PC-9 (cell line): ENCODE data around the gene MMP15. TPM values are rescaled to one million over a fixed set of nuclear protein-coding genes. Genes with fewer than 3 reads are reported as not detected.

Experiments
- BruUV-seq: library from RNA; stranded (reverse); fragments of 400-500 nt; replicated peaks from 2 replicates; lab custom pipeline; 2021; lab: Mats Ljungman, UMichigan
- CTCF ChIA-PET: fragments of 300-600 bp; sonication (Branson Sonifier 250); formaldehyde crosslinking; loops from one replicate; lab custom pipeline; 2022; ENCODE audit warnings: antibody characterized with exemption; lab: Charles Lee
- POLR2A ChIA-PET: fragments of 300-600 bp; sonication (Branson Sonifier 250); formaldehyde crosslinking; loops from one replicate; lab custom pipeline; 2022; ENCODE audit warnings: antibody characterized with exemption; ENCODE audit not compliant: unreplicated experiment; lab: Charles Lee
- DNase-seq, 2 experiments: peaks; one replicate each; pipeline versions ENCODE4 v3.0.0 to v3.0.0-alpha.2; 2015 to 2022; ENCODE audit warnings: mixed read lengths in 1 of 2
- H2AFZ ChIP-seq: fragments of 200-600 bp; sonication (generic); 2 replicates; pipeline ENCODE4 v1.8.1; 2017; ENCODE audit warnings: antibody characterized with exemption
- H3F3A ChIP-seq: fragments of 200-600 bp; sonication (generic); 2 replicates; pipeline ENCODE4 v1.8.1; 2017; ENCODE audit warnings: antibody characterized with exemption, mild to moderate bottlenecking, low read depth; ENCODE audit not compliant: insufficient read depth
- H3K27ac ChIP-seq: fragments of 200-600 bp; sonication (generic); 2 replicates; pipeline ENCODE4 v1.6.1; 2016; ENCODE audit warnings: mixed run types
- H3K27me3 ChIP-seq: fragments of 200-600 bp; sonication (generic); 2 replicates; pipeline ENCODE4 v1.6.1; 2016; ENCODE audit warnings: low read depth, mixed run types; ENCODE audit not compliant: insufficient read depth
- H3K36me3 ChIP-seq: fragments of 200-600 bp; sonication (generic); 2 replicates; pipeline ENCODE4 v1.6.1; 2016; ENCODE audit warnings: low read depth, mixed run types
- H3K4me1 ChIP-seq: fragments of 200-600 bp; sonication (generic); replicated peaks from 2 replicates; pipeline ENCODE4 v1.6.1; 2016; ENCODE audit warnings: mixed run types; ENCODE audit not compliant: insufficient read depth
- H3K4me2 ChIP-seq: fragments of 200-600 bp; sonication (generic); 2 replicates; pipeline ENCODE4 v1.6.1; 2017; ENCODE audit warnings: mixed run types
- H3K4me3 ChIP-seq: fragments of 200-600 bp; sonication (generic); 2 replicates; pipeline ENCODE4 v1.6.1; 2016; ENCODE audit warnings: mixed run types
- H3K79me2 ChIP-seq: fragments of 200-600 bp; sonication (generic); 2 replicates; pipeline ENCODE4 v1.6.1; 2017; ENCODE audit warnings: low read depth, mixed run types
- H3K9me2 ChIP-seq: fragments of 200-600 bp; sonication (generic); 2 replicates; pipeline ENCODE4 v1.8.1; 2017; ENCODE audit warnings: mild to moderate bottlenecking; ENCODE audit not compliant: insufficient read depth
- H3K9me3 ChIP-seq: fragments of 200-600 bp; sonication (generic); 2 replicates; pipeline ENCODE4 v1.8.1; 2016; ENCODE audit warnings: low read depth; ENCODE audit not compliant: insufficient read depth
- H4K20me1 ChIP-seq: fragments of 200-600 bp; sonication (generic); 2 replicates; pipeline ENCODE4 v1.8.1; 2017; ENCODE audit not compliant: insufficient read depth
- EZH2 ChIP-seq: fragments of 200-600 bp; sonication (generic); IDR thresholded peaks from 2 replicates; pipeline ENCODE4 v1.8.0; 2017; ENCODE audit warnings: antibody characterized with exemption, low read depth
- intact Hi-C: fragments of 100-400 bp; cut with micrococcal nuclease; formaldehyde crosslinking; loops from one replicate; pipeline ENCODE4 v1.10.0; 2022; ENCODE audit not compliant: unreplicated experiment
- total RNA-seq: library from RNA; stranded (reverse); gene quantifications from 2 replicates; pipeline ENCODE4 v1.2.3, GENCODE V29; 2021
- TF ChIP-seq, protein P1 (sequence below): fragments of 200-600 bp; sonication (generic); conservative IDR thresholded peaks from 2 replicates; pipeline ENCODE4 v1.6.1; 2017; ENCODE audit warnings: mixed run types, antibody characterized with exemption, mild to moderate bottlenecking, moderate library complexity

The MMP15 gene
- total RNA-seq, 1 experiment from 2014 or later = 20.1 TPM

GRCh38 chr16:57979006-57979585 is 46.5 kb upstream of the MMP15 start:
- no peaks in the 10 kb centered on the region for H3K36me3 ChIP-seq

DNA sequence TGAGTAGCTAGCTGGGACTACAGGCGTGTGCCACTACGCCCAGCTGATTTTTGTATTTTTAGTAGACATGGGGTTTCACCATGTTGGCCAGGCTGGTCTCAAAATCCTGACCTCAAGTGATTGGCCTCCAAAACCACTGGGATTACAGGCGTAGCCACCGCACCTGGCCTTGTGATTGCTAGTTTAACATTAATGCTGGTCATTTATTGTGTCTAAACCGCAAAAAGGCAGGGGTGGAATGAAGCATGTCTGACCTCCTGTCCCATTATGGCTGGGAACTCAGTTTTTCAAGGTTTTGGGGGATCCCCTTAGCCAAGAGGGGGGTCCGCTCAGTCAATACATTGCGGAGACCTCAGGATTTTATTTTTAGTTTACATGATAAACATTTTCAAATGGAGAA is 43.9 kb upstream of the MMP15 start:
- Histone ChIP-seq H3K27ac (no peak overlapping the region), H2AFZ (no peak overlapping the region), H3K4me3 (no peak overlapping the region), H3K79me2 (no peaks in the 10 kb centered on the region), H3K27me3 (no peaks in the 10 kb centered on the region), H3F3A (peaks cover 6% of the 10 kb centered on the region; the same call in 1 of the 2 replicates), H3K36me3 (no peaks in the 10 kb centered on the region), H3K4me1 (peaks cover 4% of the 10 kb centered on the region), H3K9me2 (no peaks in the 10 kb centered on the region), H3K9me3 (no peaks in the 10 kb centered on the region), H3K4me2 (no peak overlapping the region), H4K20me1 (no peaks in the 10 kb centered on the region)
- no peak for DNase-seq
- intact Hi-C loops = no loop called here
- no TSS peak for BruUV-seq
- TF ChIP-seq, protein P1, sequence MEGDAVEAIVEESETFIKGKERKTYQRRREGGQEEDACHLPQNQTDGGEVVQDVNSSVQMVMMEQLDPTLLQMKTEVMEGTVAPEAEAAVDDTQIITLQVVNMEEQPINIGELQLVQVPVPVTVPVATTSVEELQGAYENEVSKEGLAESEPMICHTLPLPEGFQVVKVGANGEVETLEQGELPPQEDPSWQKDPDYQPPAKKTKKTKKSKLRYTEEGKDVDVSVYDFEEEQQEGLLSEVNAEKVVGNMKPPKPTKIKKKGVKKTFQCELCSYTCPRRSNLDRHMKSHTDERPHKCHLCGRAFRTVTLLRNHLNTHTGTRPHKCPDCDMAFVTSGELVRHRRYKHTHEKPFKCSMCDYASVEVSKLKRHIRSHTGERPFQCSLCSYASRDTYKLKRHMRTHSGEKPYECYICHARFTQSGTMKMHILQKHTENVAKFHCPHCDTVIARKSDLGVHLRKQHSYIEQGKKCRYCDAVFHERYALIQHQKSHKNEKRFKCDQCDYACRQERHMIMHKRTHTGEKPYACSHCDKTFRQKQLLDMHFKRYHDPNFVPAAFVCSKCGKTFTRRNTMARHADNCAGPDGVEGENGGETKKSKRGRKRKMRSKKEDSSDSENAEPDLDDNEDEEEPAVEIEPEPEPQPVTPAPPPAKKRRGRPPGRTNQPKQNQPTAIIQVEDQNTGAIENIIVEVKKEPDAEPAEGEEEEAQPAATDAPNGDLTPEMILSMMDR = no peak
- TF ChIP-seq EZH2 = no peak
- POLR2A ChIA-PET = no interaction called here
- CTCF ChIA-PET = no interaction called here

More at GRCh38 chr16:57979006-57979585, 46.5 kb upstream of the MMP15 start:
- Histone ChIP-seq H3K9me3 (no peaks in the 10 kb centered on the region), H2AFZ (no peak overlapping the region), H3K79me2 (no peaks in the 10 kb centered on the region), H3K4me2 (no peak overlapping the region), H4K20me1 (no peaks in the 10 kb centered on the region), H3K4me1 (peaks cover 15% of the 10 kb centered on the region), H3K27ac (no peak overlapping the region), H3K4me3 (no peak overlapping the region), H3K9me2 (no peaks in the 10 kb centered on the region), H3K27me3 (no peaks in the 10 kb centered on the region), H3F3A (peaks cover 11% of the 10 kb centered on the region; the same call in 1 of the 2 replicates)
- BruUV-seq = no TSS peak
- ChIA-PET POLR2A (no interaction called here), CTCF (no interaction called here)
- TF ChIP-seq, protein P1 = no peak
- no peak for TF ChIP-seq EZH2
- DNase-seq = no peak
- intact Hi-C loops = no loop called here

- Histone ChIP-seq H3K4me1 (no peaks in the 10 kb centered on the region), H3K9me2 (no peaks in the 10 kb centered on the region), H3K4me3 (no peak overlapping the region), H3K79me2 (no peaks in the 10 kb centered on the region), H3F3A (no peaks in the 10 kb centered on the region), H3K27me3 (no peaks in the 10 kb centered on the region), H4K20me1 (no peaks in the 10 kb centered on the region), H3K4me2 (no peak overlapping the region), H2AFZ (no peak overlapping the region), H3K36me3 (no peaks in the 10 kb centered on the region), H3K27ac (no peak overlapping the region), H3K9me3 (no peaks in the 10 kb centered on the region)
- intact Hi-C loops = no loop called here
- no TSS peak for BruUV-seq
- DNase-seq = peak in 1 of 2 experiments; percentile 38
- TF ChIP-seq, protein P1 = no peak
- TF ChIP-seq EZH2 = no peak
- POLR2A ChIA-PET = no interaction called here
- CTCF ChIA-PET = no interaction called here
Observed at GRCh38 chr16:57982385-57982784, 43.2 kb upstream of the MMP15 start.
